HG03520 (cell line): ENCODE results near the gene LCE2C.
"Not testable (repeated sequence)": the region's sequence is repeated elsewhere in the genome, so short reads cannot be mapped to it uniquely, and the experiment has no call there.

Experiments
- ATAC-seq: cut with Tn5 transposase; IDR thresholded peaks from one replicate; pipeline ENCODE4 v1.9.1; 2021; ENCODE audit warnings: mild to moderate bottlenecking, moderate library complexity; ENCODE audit not compliant: unreplicated experiment

Gene LCE2C

GRCh38 chr1:152674983-152675382 is at the start of gene LCE2C:
LCE2C (plus strand) TSS chr1:152675279; CDS start chr1:152676016, 737 bp downstream.
- not testable (repeated sequence) for ATAC-seq

GRCh38 chr1:152626744-152627143 is 48.3 kb upstream of the LCE2C start:
- no peak for ATAC-seq

GRCh38 chr1:152630596-152630995 is 44.5 kb upstream of the LCE2C start:
- ATAC-seq = no peak

- no peak for ATAC-seq
Observed at GRCh38 chr1:152640351-152640750, 34.7 kb upstream of the LCE2C start.

GRCh38 chr1:152643945-152644344 is 31.1 kb upstream of the LCE2C start:
- ATAC-seq = no peak

GRCh38 chr1:152645146-152645545 is 29.9 kb upstream of the LCE2C start:
- no peak for ATAC-seq

GRCh38 chr1:152646656-152647055 is 28.4 kb upstream of the LCE2C start:
- ATAC-seq = no peak

GRCh38 chr1:152654110-152654509 is 21.0 kb upstream of the LCE2C start:
- ATAC-seq = no peak

- ATAC-seq = no peak
Observed at GRCh38 chr1:152656459-152656858, 18.6 kb upstream of the LCE2C start.

GRCh38 chr1:152657677-152658076 is 17.4 kb upstream of the LCE2C start:
- no peak for ATAC-seq

- no peak for ATAC-seq
Observed at GRCh38 chr1:152658649-152659048, 16.4 kb upstream of the LCE2C start.

- no peak for ATAC-seq
Observed at GRCh38 chr1:152663098-152663497, 12.0 kb upstream of the LCE2C start, which contains the start of gene LCE2D. LCE2D (plus strand) TSS chr1:152663380; CDS start chr1:152664106, 726 bp downstream.

- not testable (repeated sequence) for ATAC-seq
Observed at GRCh38 chr1:152666171-152666570, 8.9 kb upstream of the LCE2C start.

GRCh38 chr1:152667648-152668047 is 7.4 kb upstream of the LCE2C start:
- ATAC-seq = no peak

GRCh38 chr1:152673016-152673415 is 2.1 kb upstream of the LCE2C start:
- no peak for ATAC-seq

GRCh38 chr1:152679459-152679858 is 4.4 kb downstream of the LCE2C start:
- ATAC-seq = no peak

GRCh38 chr1:152681616-152682015 is 6.5 kb downstream of the LCE2C start:
- no peak for ATAC-seq

GRCh38 chr1:152683846-152684245 is 8.8 kb downstream of the LCE2C start:
- no peak for ATAC-seq

GRCh38 chr1:152685823-152686222 is 10.7 kb downstream of the LCE2C start, which contains the start of gene LCE2B:
LCE2B (plus strand) TSS chr1:152686123; CDS start chr1:152686844, 721 bp downstream.
- ATAC-seq = not testable (repeated sequence)

GRCh38 chr1:152697701-152698600 is 22.9 kb downstream of the LCE2C start, which contains the start of gene LCE2A:
LCE2A (plus strand) TSS chr1:152698345; CDS start chr1:152698902, 557 bp downstream.
- no peak for ATAC-seq

- ATAC-seq = no peak
Observed at GRCh38 chr1:152699746-152700145, 24.7 kb downstream of the LCE2C start.

- ATAC-seq = no peak
Observed at GRCh38 chr1:152707860-152708259, 32.8 kb downstream of the LCE2C start, which contains the start of gene LCE4A. LCE4A (plus strand) TSS chr1:152708160; CDS start chr1:152709076, 916 bp downstream.
